Ovary (tissue), 9 donors: ENCODE data around the gene KLRC2. TPM values are rescaled to one million over a fixed set of nuclear protein-coding genes. Genes with fewer than 3 reads are reported as not detected.
"Not testable (repeated sequence)": the region's sequence is repeated elsewhere in the genome, so short reads cannot be mapped to it uniquely, and the experiment has no call there.

Source experiments
- DNase-seq, 5 donors: peaks; one replicate each; pipeline ENCODE4 v3.0.0-alpha.2; 2019 to 2020
- H3K27ac ChIP-seq, 2 donors: fragments of 200-600 bp; one replicate each; pipeline versions ENCODE4 v1.5.1 to v1.8.0; 2019 to 2022
- H3K27me3 ChIP-seq: fragments of 200-600 bp; one replicate; pipeline ENCODE4 v1.8.0; 2022
- H3K36me3 ChIP-seq: fragments of 200-600 bp; sonication (generic); one replicate; pipeline ENCODE4 v1.5.1; 2019
- H3K4me1 ChIP-seq: one replicate; pipeline ENCODE4 v1.8.1; 2013; ENCODE audit warnings: mild to moderate bottlenecking, moderate library complexity; ENCODE audit not compliant: insufficient read depth
- H3K4me3 ChIP-seq: fragments of 200-600 bp; sonication (generic); one replicate; pipeline ENCODE4 v1.5.1; 2017
- H3K9me3 ChIP-seq, 2 donors: fragments of 200-600 bp in 1 of 2; sonication (generic) in 1 of 2; one replicate each; pipeline versions ENCODE4 v1.5.1 to v1.8.1; 2013 to 2019; ENCODE audit warnings: mild to moderate bottlenecking in 1 of 2, moderate library complexity in 1 of 2
- CTCF ChIP-seq, 3 donors: fragments of 450-650 bp in 2 of 3; fragments of 200-600 bp in 1 of 3; IDR thresholded peaks; one replicate each; pipeline versions ENCODE4 v1.5.1 to v1.8.0; 2016 to 2022; ENCODE audit warnings: antibody characterized with exemption in 3 of 3, mild to moderate bottlenecking in 1 of 3
- EP300 ChIP-seq: sonication (generic); formaldehyde crosslinking; IDR thresholded peaks from one replicate; pipeline ENCODE4 v1.6.1; 2017; ENCODE audit warnings: antibody characterized with exemption
- POLR2A ChIP-seq: fragments of 450-650 bp; IDR thresholded peaks from one replicate; pipeline ENCODE4 v1.6.1; 2017; ENCODE audit warnings: antibody characterized with exemption, mild to moderate bottlenecking, moderate library complexity
- WGBS, 3 donors: extraction: QIAGEN DNeasy Blood & Tissue Kit in 1 of 3; methylation state at CpG; one replicate each; pipeline versions ENCODE4 v1.1.5 to v1.1.7; 2013 to 2017; 5-methylcytosine and 5-hydroxymethylcytosine counted together
- intact Hi-C, 4 donors: fragments of 100-400 bp; cut with DNase I; formaldehyde crosslinking; loops; one replicate each; pipeline versions ENCODE4 v1.11.0 to v1.15.1; 2022 to 2023
- polyA plus RNA-seq, 2 donors: library from polyadenylated mRNA; stranded (reverse); fragments of 200-250 nt in 1 of 2; fragments of 350-450 nt in 1 of 2; fragmentation: Illumina TruSeq in 1 of 2; extraction: RNeasy Lipid Tissue Mini Kit (QIAGEN cat#74804) in 1 of 2; gene quantifications; one replicate each; pipeline ENCODE4 v1.2.3, GENCODE V29; 2013 to 2014
- total RNA-seq, 7 donors: library from RNA; depleted of rRNA in 2 of 7; stranded (reverse); fragments of >200 nt in 2 of 7; fragmentation: NEBNext Ultra II Directional in 3 of 7; extraction: Animal tissue kit (Norgen Biotek cat#: 25700) in 3 of 7; gene quantifications; one replicate each; pipeline versions ENCODE4 v1.1.0 to v1.2.4, GENCODE V29; 2016 to 2023
- donor health status: DM: no; HTN: no; CAD: no; lungs with moderate emphysema.
- donor health status: DM: no; HTN: no; CAD: no.
- donor health status: Bipolar disorder and iron deficiency.
- donor health status: DM: yes; HTN: yes; CAD: no.
- donor health status: DM: no; HTN: no; CAD: no.
- donor health status: DM: yes; HTN: yes; CAD: no.

Gene KLRC2
- total and polyA plus RNA-seq, 9 donors, result 0.15 to 2.6 (median 0.55) TPM; not detected in 2

- DNase-seq, result no peak
- intact Hi-C loops, result no loop called here
- no peaks in the 10 kb centered on the region for H3K36me3 ChIP-seq
- H3K27me3 ChIP-seq, result no peaks in the 10 kb centered on the region
- no peaks in the 10 kb centered on the region for H3K4me1 ChIP-seq
- no peak within 1 kb of the TSS for H3K27ac ChIP-seq
- H3K4me3 ChIP-seq, result no peak within 1 kb of the TSS
- no peaks in the 10 kb centered on the region for H3K9me3 ChIP-seq
- TF ChIP-seq POLR2A (no peak), CTCF (IDR thresholded peaks at IDR 0.05) (no peak), EP300 (no peak)
- 65 to 86% (median 86%) methylated on average over 1 of the region's 1 CpG for WGBS, 3 donors
These were observed 45.9 kb downstream of the KLRC2 start, which contains the start of gene KLRK1 for GRCh38 chr12:10389904-10390303. TSS of gene KLRK1 (minus strand) at chr12:10390041. CDS start at chr12:10388810, 1,231 bp downstream.

- DNase-seq, result no peak
- Histone ChIP-seq H3K36me3 (no peaks in the 10 kb centered on the region), H3K4me3 (no peak overlapping the region), H3K4me1 (no peaks in the 10 kb centered on the region), H3K27me3 (no peaks in the 10 kb centered on the region), H3K9me3 (no peaks in the 10 kb centered on the region), H3K27ac (no peak overlapping the region)
- intact Hi-C loops, result no loop called here
- TF ChIP-seq EP300 (no peak), CTCF (IDR thresholded peaks at IDR 0.05) (no peak), POLR2A (no peak)
- whole genome bisulfite sequencing, 3 donors, result 64 to 76% (median 67%) methylated on average over 9 of the region's 9 CpGs
These were observed 47.0 kb downstream of the KLRC2 start for GRCh38 chr12:10388624-10389413.

GRCh38 chr12:10387498-10387897 is 48.3 kb downstream of the KLRC2 start:
- H3K36me3 ChIP-seq, intact Hi-C loops: not testable (repeated sequence)

GRCh38 chr12:10386857-10387256 is 49.0 kb downstream of the KLRC2 start:
- no peak for TF ChIP-seq EP300
- TF ChIP-seq CTCF (IDR thresholded peaks at IDR 0.05), result no peak
- TF ChIP-seq POLR2A, result no peak
- Histone ChIP-seq H3K27me3 (no peaks in the 10 kb centered on the region), H3K27ac (no peak overlapping the region), H3K36me3 (no peaks in the 10 kb centered on the region), H3K4me1 (no peaks in the 10 kb centered on the region), H3K4me3 (no peak overlapping the region), H3K9me3 (no peaks in the 10 kb centered on the region)
- intact Hi-C loops, result no loop called here
- no peak for DNase-seq
- 63 to 76% (median 65%) methylated on average over 1 of the region's 1 CpG for WGBS, 3 donors

More at GRCh38 chr12:10387498-10387897, 48.3 kb downstream of the KLRC2 start:
- not testable (repeated sequence) for DNase-seq, H3K27ac ChIP-seq, H3K4me3 ChIP-seq, H3K27me3 ChIP-seq, H3K4me1 ChIP-seq, H3K9me3 ChIP-seq
- WGBS, 3 donors, result 94 to 98% (median 97%) methylated on average over 6 of the region's 6 CpGs

- no peak overlapping the region for H3K4me3 ChIP-seq
- TF ChIP-seq EP300, result no peak
- TF ChIP-seq CTCF (IDR thresholded peaks at IDR 0.05), result no peak
- TF ChIP-seq POLR2A, result no peak
- no peaks in the 10 kb centered on the region for H3K27me3 ChIP-seq
- no peak overlapping the region for H3K27ac ChIP-seq
- no peaks in the 10 kb centered on the region for H3K36me3 ChIP-seq
- DNase-seq, result no peak
- intact Hi-C loops, result no loop called here
- no peaks in the 10 kb centered on the region for H3K9me3 ChIP-seq
- no peaks in the 10 kb centered on the region for H3K4me1 ChIP-seq
- 32 to 55% (median 40%) methylated on average over 2 of the region's 2 CpGs for WGBS, 3 donors
These were observed 50.6 kb downstream of the KLRC2 start for GRCh38 chr12:10385166-10385613.
